Stromal cell of bone marrow (primary cell): ENCODE measurements around the gene ANKMY1.
"Not testable (repeated sequence)": the region's sequence is repeated elsewhere in the genome, so short reads cannot be mapped to it uniquely, and the experiment has no call there.

Experiments
- DNase-seq: peaks from one replicate; pipeline ENCODE4 v3.0.0-alpha.2; 2012; ENCODE audit warnings: low read depth

The ANKMY1 gene

DNA sequence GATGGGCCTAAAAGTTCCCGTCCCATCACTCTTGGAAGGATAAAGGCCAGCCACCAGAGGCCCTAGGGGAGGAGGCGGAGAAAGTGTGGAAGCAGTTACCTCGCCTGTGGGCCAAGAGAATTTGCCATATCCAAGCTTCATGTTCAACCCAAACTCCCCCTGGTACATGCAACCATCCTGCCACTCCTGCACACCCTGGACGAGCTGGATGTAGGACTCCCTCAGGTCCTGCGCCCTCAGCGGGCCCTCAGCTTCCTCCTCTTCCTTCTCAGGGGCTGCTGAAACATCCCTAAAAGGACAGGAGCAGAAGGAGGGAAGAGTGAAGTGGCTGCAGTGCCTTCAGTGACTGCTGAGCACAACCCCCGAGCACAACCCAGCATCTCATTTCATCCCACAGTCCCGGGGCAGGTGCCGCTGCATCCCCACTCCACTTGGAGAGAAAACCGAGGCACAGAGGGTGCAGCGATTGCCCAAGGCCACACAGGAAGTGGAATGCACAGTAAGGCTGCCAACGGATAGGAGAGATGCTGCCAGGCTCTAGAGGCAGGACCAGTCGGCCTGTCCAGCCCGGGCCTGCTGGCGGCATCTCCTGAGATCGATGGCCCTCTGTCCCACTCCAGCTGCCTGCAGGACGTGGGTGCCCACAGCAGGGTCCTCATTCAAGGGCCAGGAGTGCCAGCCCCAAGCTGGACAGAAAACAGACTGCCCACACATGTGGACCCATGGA, 2.9 kb downstream of the ANKMY1 start:
- no peak for DNase-seq

DNA sequence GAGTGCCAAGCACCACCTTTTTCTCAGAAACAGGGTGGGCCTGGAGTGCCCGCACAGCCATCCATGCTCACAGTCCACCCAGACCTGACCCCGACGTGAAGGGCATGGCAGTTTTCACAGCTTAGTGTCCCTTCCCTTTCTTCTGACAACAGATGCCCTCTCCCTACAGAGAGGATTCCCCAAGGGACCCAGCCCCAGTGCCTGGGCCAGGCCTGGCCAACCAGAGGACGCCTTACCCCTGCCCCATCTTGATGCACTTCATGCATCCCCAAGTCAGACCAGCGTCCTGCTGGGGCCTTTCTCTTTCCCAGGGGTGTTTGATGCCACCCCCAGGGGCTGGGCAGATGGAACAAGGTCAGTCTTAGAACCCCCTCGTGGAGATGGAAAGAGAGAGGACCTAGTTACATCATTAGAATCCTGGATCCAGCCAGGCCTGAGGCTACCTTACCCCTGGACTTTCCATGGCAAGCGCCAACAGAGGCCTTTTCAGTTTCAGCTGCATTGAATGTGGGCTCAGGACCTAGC, 3.8 kb downstream of the ANKMY1 start:
- no peak for DNase-seq

DNA sequence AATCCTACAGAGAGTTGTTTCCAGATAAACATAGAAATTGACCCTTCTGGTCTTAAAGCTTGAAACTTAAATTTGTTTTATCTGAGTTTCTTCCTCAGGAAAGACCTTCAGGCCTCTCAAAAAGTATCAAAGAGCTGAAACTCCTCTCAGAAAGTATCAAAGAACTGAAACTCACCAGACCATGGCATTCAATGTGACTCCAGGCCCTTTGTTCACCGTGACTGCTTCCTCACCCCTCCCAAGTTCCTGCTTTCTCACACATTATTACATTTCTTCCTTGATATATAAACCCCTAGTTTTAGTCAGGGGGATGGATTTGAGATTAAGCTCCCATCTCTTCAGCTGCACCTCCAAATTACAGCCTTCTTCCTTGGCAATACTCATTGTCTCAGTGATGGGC, 6.0 kb downstream of the ANKMY1 start:
- DNase-seq: no peak

DNA sequence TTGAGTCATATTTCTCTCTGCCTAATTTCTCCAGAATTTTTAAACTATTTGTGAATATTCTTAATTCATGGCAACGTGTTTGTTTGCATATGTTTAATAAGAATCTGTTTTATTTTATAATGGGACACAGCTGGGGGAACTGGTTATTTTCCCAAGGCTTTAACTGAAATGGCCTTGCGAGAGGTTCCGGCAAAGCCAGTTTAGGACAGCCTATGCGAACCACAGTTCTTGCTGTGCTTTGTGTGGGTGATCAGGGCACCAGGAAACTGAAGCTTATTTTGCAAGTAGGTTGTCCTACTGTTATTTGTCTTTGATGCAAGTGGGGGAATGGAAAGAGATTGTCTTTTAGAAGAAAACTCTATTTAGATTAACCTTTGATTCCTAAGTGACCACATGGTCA, 6.5 kb downstream of the ANKMY1 start:
- no peak for DNase-seq

DNA sequence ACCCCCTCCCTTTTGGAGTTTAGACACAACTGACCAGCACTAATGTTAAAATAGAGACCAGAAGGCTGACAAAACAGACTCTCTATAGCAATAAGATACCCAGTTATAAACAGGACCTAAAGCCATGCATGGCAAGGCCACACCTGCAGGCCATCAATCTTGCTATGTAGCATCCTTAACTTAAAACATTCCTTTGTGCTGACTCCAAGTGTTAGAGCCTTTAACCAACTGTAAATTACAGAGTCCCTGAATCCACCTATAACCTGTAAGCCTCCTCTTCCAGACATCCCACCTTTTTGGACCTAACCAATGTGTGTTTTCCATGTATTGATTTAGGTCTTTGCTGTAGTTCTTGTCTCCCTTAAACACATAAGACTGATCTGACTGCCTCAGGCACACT, 17.9 kb downstream of the ANKMY1 start:
- DNase-seq: no peak

DNA sequence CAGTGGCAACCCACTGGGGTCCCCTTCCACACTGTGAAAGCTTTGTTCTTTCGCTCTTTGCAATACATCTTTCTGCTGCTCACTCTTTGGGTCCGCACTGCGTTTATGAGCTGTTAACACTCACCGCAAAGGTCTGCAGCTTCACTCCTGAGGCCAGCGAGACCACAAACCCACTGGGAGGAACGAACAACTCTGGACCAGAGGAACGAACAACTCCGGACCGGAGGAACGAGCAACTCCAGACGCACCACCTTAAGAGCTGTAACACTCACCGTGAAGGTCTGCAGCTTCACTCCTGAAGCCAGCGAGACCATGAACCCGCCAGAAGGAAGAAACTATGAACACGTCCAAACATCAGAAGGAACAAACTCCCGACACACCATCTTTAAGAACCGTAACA, 18.7 kb downstream of the ANKMY1 start:
- DNase-seq: not testable (repeated sequence)

DNA sequence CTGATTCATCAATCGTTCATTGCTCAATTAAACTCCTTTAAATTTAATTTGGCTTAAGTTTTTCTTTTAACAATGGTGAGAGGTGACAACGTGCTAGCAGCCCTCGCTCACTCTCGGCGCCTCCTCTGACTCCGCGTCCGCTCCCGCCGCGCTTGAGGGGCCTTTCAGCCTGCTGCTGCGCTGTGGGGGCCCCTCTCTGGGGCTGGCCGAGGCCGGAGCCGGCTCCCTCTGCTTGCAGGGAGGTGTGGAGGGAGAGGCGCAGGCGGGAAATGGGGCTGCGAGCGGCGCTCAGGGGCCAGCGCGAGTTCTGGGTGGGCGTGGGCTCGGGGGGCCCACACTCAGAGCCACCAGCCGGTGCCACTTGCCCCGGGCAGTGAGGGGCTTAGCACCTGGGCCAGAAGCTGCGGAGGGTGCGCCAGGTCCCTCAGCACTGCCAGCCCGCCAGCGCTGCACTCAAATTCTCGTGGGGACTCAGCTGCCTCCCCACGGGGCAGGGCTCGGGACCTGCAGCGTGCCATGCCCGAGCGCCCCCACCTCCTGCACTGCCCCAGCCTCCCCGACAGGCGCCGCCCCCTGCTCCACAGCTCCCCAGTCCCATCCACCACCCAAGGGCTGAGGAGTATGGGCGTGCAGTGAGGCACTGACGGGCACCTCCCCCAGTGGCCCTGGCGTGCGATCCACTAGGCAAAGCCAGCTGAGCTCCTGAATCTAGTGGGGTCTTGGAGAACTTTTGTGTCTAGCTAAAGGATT, 19.6 kb downstream of the ANKMY1 start:
- no peak for DNase-seq

DNA sequence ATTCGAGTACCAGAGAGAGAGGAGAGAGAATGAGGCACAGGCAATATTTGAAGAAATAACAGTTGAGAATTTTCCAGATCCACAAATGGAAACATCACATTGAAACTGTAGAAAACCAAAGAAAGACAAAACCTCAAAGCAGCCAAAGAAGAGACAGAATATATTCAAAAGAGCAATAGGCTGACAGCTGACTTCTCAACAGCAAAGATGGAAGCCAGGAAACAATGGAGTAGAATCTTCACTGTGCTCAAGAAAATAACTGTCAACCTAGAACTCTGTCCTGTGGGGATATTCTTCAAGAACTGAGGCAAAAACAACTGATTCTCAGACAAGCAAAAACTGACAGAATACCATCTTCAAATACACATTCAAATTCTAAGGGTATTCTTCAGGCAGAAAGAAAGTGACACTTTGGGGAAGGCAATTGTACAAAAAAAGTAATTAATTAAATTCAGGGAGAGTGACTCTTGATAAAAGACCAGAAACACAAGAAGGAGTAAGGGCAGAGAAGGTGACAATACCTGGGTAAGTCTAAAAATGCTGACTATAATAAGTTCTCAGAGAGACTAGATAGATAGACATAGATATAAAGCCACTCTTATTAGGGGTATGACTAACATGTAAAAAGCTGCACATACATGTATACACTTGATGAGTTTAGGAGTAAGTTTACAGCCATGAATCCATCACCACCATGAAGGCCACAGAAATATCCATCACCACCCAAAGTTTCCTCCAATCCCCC, 25.6 kb downstream of the ANKMY1 start:
- no peak for DNase-seq

DNA sequence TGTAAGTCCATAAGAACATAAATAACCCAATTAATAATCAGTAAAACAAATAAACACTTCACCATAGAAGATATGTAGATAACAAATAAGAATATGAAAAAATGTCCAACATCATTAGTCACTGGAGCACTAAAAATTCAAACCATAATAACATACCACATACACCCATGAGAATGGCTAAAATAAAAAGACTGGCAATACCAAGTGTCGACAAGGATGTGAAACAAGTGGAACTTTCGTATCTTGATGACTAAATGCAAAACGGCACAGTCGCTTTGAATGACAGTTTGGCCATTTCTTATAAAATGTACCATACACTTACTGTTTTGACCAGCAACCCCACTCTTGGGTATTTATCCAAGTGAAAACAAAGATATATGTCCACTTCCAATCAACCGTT, 26.8 kb downstream of the ANKMY1 start:
- no peak for DNase-seq

DNA sequence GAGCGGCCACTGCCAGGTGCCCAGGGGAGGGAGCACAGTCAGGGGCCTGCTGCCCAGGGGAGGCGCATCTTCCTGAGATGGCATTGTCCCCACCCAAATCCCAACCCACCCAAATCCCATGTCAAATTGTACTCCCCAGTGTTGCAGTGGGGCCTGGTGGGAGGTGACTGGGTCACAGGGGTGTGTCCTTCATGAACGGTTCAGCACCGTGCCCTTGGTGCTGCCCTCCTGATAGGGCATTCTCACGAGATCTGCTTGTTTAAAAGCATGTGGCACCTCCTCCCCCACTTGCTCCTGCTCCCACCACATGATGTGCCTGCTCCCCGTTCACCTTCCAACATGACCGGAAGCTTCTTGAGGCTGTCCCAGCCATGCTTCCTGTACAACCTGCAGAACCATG, 27.6 kb downstream of the ANKMY1 start:
- DNase-seq: no peak

DNA sequence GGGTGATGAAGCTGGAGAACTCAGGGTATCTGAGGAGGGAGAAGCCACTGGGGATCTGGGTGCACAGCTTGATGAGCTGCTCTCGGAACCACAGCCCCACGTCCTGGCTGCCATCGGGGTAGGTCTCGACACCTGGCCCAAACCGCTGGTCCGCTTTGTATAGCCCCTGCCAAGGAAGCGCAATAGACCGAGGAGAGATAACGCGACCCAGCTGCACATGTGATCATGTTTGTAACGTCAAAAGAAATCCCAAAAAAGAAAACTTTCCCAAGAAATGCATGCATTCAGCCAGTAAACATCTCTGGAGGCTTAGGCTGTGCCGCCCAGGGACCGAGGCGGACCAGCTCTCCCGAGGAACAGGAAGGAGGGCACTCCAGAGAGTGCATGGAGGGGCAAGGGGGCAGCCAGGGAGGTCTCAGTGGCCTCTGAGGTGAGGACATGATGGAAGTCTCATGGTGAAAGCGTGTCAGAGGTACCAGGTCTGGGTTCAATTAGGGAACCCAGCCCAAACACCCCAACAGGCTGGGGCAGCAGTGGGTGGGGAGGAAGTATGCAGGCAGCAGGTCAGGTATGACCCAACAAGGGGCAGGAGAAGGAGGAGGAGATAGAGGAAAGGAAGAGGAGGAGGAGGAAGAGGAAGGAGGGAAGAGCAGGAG, 28.3 kb downstream of the ANKMY1 start:
- DNase-seq: no peak

DNA sequence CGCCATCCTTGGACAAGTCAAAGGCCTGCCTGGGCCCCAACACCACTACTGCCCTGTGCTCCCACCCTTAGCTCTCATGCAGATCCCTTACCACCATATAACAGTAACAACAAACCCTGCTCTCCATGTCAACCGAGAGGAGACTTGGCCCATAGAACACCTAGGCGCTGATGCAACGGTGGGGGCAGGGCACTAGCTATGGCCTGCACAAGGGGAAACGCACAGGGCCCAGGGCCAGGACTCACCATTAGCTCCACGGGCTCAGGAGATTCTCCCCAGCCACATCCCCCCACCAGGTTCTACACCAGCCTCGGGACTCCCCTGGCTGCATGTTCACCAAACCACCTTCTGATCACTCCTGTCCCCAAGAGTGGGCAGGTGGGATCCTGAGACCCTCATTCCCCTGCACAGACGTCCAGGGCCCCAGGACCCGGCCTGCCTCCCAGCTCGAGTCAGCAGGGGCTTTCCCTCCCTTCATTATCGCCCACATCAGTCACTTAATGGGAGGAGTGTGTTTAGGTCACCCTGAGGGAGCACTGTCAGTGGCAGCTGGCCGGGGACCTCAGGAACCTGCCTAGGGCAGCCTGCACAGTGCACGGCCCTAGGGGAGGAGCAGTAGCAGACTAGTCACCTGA, 29.3 kb downstream of the ANKMY1 start:
- DNase-seq: no peak

DNA sequence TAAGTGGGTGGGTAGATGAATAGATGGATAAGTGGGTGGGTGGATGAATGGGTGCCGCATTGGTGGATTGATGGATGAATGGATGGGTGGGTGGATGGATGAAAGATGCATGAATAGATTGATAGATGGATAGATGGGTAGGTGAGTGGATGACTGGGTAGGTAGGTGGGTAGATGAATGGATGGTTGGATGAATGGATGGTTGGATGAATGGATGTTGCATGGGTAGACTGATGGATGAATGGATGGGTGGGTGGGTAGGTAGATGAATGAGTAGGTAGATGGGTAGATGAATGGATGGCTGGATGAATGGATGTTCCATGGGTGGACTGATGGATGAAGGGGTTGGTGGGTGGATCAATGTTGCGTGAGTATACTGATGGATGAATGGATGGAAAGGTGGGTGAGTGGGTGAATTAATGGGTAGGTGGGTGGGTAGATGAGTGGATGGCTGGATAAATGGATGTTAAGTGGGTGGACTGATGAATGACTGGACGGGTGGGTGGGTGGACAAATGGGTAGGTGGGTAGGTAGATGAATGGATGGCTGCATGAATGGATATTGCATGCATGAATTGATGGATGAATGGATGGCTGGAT, 30.5 kb downstream of the ANKMY1 start:
- no peak for DNase-seq

DNA sequence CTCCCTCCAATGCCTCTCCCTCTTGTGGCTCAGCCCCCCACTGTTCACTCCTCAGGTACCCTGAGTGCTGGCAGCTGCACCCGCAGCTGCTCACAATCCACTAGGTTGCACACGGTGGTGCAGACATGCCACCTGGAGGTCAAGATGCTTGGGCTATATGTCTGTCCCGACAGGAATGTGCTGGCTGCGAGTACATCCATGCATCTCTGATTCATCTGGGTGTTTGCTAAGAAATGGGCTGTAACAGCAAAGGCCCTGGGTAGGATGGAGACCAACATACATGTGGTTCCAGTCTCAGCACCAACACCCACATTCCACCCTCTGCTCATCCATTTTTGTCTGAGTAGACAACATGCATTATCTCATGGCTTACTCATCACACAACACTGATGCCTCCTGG, 31.3 kb downstream of the ANKMY1 start:
- DNase-seq: no peak

DNA sequence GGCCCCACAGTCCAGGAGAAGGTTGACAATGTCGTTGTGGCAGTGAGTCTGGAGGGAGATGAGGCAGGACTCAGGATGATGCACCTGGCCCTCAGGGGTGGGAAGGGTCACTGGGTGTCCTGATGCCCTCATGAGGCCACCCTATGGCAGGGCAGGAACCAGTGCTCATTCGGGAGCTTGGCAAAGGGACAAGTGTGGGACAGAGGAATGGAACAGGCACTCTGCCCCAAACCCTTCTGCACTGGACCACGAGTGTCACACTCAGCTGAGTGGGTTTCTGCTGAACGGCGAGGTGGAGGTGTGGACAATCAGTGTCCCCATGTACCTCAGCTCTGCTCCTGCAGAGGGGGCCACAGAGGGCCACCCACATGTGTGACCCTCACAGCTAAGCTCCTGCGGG, 32.0 kb downstream of the ANKMY1 start:
- no peak for DNase-seq

DNA sequence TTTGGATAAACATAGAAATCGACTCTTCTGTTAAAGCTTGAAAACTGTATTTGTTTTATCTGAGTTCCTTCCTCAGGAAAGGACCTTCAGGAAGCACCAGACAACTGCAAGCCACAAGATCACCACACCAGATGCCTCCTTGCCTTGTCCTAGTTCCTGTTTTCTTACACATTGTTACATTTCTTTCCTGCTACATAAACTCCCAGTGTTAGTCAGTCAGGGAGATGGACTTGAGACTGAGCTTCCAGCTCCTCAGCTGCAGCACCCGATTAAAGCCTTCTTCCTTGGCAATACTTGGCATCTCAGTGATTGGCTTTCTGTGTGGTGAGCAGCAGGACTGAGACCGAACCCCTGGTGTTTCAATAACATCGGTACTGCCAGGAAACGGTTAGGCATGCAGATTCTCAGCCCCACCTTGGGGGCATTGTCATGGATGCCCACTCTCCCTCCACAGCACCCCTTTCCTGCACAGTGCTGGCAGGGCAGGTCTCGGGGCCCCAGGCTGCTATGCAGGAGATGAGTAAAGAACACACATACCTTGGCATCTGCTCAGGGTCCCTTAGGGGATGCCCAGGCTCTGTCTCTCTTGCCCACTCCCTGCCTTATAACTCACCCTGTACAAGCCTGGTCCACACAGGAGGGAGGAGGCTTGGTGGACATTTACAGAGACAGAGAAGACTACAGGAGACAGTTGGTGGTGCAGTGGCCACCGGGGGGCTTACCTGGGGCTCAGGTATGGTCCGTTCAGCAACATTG, 32.6 kb downstream of the ANKMY1 start:
- no peak for DNase-seq

DNA sequence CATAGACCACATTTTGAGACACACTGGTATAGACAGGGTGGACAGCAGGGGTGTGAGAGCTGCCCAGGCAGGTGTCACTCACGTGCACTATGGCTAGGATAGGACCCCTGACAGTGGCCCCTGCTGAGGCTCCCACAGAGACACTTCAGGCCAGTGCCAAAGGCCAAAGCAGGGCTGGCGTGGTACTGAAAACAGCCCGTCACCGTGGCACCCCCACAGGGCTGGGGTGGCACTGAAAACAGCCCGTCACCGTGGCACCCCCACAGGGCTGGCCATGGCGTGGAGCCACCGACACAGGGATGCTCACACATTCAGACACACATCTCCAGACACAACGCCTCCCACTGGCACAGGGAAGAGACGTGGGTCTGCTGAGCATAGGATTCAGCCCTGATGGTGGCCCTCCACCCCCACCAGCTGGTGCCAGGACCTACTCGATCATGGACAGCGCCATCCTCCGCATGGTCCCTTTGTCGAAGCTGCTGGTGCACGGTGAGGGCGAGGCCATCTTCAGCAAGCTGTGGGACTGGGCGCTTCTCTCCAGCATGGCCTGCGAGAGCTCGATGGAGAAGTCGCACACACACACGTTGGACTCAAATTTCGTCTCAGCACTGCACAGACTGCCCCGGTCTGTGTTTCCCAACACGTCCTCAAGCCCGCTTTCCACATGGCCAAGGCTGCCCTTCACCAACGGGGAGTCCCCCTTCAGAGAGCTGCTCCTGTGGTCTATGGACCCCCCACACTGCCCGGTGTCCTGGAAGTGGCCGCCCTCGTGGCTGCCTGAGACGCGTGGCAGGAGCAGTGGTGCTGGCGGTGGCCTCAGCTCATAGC, 34.1 kb downstream of the ANKMY1 start:
- DNase-seq: no peak

DNA sequence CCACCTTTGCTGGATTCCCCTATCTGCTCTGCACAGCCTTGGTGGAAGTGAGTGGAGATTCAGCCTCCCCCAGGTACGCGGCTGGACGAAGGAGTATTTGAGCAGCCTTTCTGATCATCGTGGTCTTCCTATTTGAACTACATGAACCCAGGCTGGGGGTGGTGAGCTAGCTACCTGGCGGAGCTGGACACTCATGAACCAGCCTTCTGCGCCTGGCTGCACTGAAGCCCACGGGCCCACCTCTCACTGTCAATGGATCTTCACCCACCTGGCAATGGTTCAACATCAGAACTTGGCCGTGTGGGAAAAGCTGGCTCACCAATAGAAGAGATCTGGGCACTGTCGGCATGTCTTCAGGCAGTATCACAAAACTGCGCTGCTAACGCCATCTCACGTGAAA, 35.4 kb downstream of the ANKMY1 start:
- DNase-seq: no peak

DNA sequence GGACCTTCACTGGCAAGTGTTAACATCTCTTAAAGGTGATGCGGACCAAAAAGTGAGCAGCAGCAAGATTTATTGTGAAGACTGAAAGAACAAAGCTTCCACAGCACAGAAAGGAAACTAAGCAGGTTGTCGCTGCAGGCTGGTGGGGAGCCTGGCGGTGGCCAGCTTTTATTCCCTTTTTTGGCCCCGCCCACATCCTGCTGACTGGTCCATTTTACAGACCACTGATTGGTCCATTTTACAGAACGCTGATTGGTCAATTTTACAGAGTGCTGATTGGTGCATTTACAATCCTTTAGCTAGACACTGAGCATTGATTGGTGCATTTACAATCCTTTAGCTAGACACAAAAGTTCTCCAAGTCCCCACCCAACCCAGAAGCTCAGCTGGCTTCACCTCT, 35.9 kb downstream of the ANKMY1 start:
- not testable (repeated sequence) for DNase-seq

DNA sequence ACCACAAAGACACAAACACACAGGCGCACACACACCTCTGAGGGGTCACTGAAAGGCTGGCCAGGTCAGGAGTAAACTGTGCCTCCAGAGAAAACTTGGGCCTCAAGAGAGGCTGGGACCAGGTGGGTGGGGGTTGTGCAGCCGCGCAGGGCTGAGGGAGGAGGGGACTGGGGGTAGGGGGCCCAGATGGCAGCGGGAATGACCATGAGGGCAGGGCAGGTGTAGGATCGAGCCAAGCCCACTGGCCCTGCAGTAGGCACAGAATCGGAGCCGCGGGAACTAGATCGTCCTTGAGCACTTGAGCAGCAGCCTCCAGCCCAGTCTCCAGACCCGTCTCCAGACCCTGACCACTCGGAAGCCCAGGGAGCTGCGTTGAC, 36.8 kb downstream of the ANKMY1 start:
- DNase-seq: no peak
